Measurements from ENCODE around the gene GRB10.

- TF ChIP-seq CTCF (conservative IDR thresholded peaks at IDR 0.05) (no peak), EZH2 (IDR thresholded peaks at IDR 0.05; ENCODE audit: low read depth) (no peak)
Observed at GRCh38 chr7:50788382-50788781, 5.7 kb upstream of the GRB10 start.
